Activated CD4-positive, alpha-beta T cell treated with anti-CD3 and anti-CD28 coated beads, Interleukin-2, amount 50 U/mL, for 16 hours (primary cell): Measurements from ENCODE around the gene ACAD10.
"Not testable (repeated sequence)": the region's sequence is repeated elsewhere in the genome, so short reads cannot be mapped to it uniquely, and the experiment has no call there.

ENCODE experiments used
- DNase-seq: peaks from one replicate; pipeline ENCODE4 v3.0.0-alpha.2; 2020

ACAD10 gene

GRCh38 chr12:111687952-111688351 lies 2.1 kb downstream of the ACAD10 start:
- DNase-seq, result no peak

- DNase-seq, result no peak
These were observed 5.4 kb downstream of the ACAD10 start for GRCh38 chr12:111691262-111691661.

GRCh38 chr12:111692575-111693210 lies 6.8 kb downstream of the ACAD10 start:
- no peak for DNase-seq

- DNase-seq, result no peak
These were observed 8.0 kb downstream of the ACAD10 start for GRCh38 chr12:111693818-111694217.

- DNase-seq, result no peak
These were observed 14.1 kb downstream of the ACAD10 start for GRCh38 chr12:111699962-111700361.

GRCh38 chr12:111705672-111706071 lies 19.8 kb downstream of the ACAD10 start:
- DNase-seq, result no peak

GRCh38 chr12:111706145-111706544 lies 20.3 kb downstream of the ACAD10 start:
- DNase-seq, result no peak

- DNase-seq, result no peak
These were observed 29.4 kb downstream of the ACAD10 start for GRCh38 chr12:111715279-111715678.

- not testable (repeated sequence) for DNase-seq
These were observed 33.5 kb downstream of the ACAD10 start for GRCh38 chr12:111719316-111719715.

GRCh38 chr12:111720457-111720856 lies 34.6 kb downstream of the ACAD10 start:
- no peak for DNase-seq

- DNase-seq, result not testable (repeated sequence)
These were observed 38.0 kb downstream of the ACAD10 start for GRCh38 chr12:111723646-111724360.

- DNase-seq, result no peak
These were observed 42.9 kb downstream of the ACAD10 start for GRCh38 chr12:111728795-111729194.

- no peak for DNase-seq
These were observed 44.6 kb downstream of the ACAD10 start for GRCh38 chr12:111730420-111730819.

GRCh38 chr12:111732786-111733185 lies 46.9 kb downstream of the ACAD10 start:
- DNase-seq, result no peak

- no peak for DNase-seq
These were observed 47.6 kb downstream of the ACAD10 start for GRCh38 chr12:111733340-111733915.

GRCh38 chr12:111739524-111739923 lies 53.7 kb downstream of the ACAD10 start:
- DNase-seq, result not testable (repeated sequence)

- no peak for DNase-seq
These were observed 55.5 kb downstream of the ACAD10 start for GRCh38 chr12:111741235-111741812.

GRCh38 chr12:111745211-111745610 lies 59.4 kb downstream of the ACAD10 start:
- no peak for DNase-seq

GRCh38 chr12:111747333-111747732 lies 61.5 kb downstream of the ACAD10 start:
- DNase-seq, result no peak

GRCh38 chr12:111748151-111748672 lies 62.4 kb downstream of the ACAD10 start:
- no peak for DNase-seq

- DNase-seq, result no peak
These were observed 63.0 kb downstream of the ACAD10 start for GRCh38 chr12:111748867-111749266.

GRCh38 chr12:111749391-111749790 lies 63.5 kb downstream of the ACAD10 start:
- DNase-seq, result no peak

GRCh38 chr12:111753144-111753881 lies 67.5 kb downstream of the ACAD10 start:
- DNase-seq, result no peak
